HG02970 (cell line): ENCODE measurements around the gene METAP1.
"Not testable (repeated sequence)": the region's sequence is repeated elsewhere in the genome, so short reads cannot be mapped to it uniquely, and the experiment has no call there.

Experiments
- ATAC-seq: cut with Tn5 transposase; IDR thresholded peaks from one replicate; pipeline ENCODE4 v1.9.1; 2021; ENCODE audit warnings: mild to moderate bottlenecking, moderate library complexity, moderate number of reproducible peaks; ENCODE audit not compliant: unreplicated experiment, low FRiP score

METAP1 gene

GRCh38 chr4:99047710-99048109 is 52.2 kb downstream of the METAP1 start:
- ATAC-seq: no peak

- no peak for ATAC-seq
Measured at GRCh38 chr4:99052902-99053301, 57.4 kb downstream of the METAP1 start.

- no peak for ATAC-seq
Measured at GRCh38 chr4:99054428-99054994, 59.0 kb downstream of the METAP1 start.

- no peak for ATAC-seq
Measured at GRCh38 chr4:99058228-99058627, 62.7 kb downstream of the METAP1 start.

DNA sequence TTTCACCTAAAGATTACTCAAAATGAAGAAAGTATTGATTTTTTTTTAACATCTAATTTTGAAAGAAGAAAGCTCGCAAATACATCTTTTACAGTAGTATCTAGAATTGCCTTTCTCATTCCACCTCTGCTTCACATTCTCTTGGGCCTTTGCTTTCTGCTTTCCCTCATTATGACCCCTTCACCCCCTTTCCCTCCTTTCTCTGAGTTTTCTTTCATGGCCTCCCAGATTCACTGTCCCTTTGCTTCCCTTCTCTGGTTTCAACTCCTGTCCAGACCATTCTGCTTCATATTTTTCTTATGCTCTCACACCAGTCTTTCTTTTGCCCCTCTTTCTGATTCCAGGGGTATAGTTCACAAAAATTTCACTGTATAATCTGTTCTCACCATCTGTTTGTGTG is 64.0 kb downstream of the METAP1 start:
- ATAC-seq: no peak

- ATAC-seq: no peak
Measured at GRCh38 chr4:99061048-99061700, 65.7 kb downstream of the METAP1 start.

DNA sequence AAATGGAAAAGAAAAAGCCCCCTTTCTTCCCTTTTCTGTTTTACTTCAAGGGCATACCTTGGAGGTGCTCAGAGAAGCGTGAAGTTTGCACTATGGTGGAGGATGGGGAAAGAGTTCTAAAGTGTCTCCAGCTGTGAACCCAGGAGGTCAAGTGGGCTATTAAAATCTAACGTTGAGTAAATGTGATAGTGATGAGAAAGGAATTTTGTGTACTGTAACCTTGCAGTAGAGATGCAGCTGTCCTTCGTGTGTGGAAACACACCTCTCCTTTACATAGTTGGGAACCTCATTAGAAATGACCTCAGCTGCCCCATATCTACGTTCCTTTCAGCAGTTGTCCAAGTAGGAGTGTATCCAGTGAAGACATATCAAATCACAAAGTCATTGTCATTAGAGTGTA is 66.6 kb downstream of the METAP1 start:
- no peak for ATAC-seq

GRCh38 chr4:99065521-99065920 is 70.0 kb downstream of the METAP1 start:
- not testable (repeated sequence) for ATAC-seq

GRCh38 chr4:99067617-99068016 is 72.1 kb downstream of the METAP1 start:
- ATAC-seq: no peak

DNA sequence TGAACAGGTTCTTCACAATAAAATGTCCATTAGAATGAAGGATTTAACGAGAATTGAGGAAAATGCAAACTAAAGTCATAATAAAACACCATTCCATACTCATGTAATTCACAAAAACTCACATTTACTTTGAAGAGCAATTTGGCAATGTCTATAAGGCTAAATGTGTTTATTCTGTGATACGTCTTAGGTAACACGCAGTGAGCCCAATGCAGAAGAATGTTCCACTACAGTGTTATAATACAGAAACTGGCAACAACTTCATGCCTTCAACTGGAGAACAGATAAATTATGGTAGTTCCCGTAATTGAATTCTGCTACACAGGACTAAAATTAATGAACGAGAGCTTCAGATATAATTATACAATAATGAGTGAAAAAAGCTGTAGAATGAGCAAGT is 75.6 kb downstream of the METAP1 start:
- no peak for ATAC-seq

DNA sequence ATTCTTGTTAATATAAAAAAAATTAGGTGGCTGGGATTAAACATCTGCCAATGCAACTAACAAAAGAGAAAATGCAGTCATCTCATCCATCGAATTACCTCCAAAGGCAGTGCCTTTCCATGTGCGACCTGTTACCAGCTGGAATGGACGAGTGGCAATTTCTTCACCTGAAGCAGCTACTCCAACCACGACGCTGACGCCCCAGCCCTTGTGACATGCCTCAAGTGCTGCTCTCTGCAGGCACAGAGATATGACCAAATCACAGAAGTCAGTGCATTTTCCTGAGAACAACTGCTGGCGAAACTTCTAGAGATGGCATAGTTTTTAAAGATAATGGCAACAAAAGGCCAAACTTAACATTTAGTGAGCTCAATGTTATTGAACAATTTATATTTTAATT is 79.3 kb downstream of the METAP1 start:
- no peak for ATAC-seq

DNA sequence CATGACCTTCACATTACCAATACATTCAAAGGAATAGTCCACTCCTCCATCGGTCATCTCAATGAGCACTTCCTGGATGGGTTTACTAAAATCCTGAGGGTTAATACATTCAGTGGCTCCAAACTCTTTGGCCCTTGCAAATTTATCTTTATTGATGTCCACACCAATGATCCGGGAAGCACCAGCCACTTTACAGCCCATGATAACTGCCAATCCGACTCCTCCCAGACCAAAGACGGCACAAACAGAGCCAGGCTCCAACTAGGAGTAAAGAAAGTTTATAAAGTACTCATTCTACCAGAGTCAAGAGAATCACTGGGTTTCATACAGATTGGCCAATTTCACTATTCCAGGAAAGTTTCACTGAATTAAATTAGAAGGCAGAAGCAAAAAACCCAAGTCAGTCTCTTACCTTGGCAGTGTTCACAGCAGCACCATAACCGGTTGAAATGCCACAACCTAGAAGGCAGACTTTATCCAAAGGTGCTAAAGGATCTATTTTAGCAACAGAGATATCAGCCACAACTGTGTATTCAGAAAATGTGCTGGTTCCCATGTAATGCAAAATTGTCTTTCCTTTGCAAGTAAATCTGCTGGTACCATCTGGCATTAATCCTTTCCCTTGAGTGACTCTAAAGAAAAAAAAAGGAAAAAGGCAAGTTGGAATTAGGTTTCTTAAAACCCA is 80.9 kb downstream of the METAP1 start:
- no peak for ATAC-seq

- ATAC-seq: no peak
Measured at GRCh38 chr4:99077177-99077576, 81.7 kb downstream of the METAP1 start.

GRCh38 chr4:99078336-99078735 is 82.8 kb downstream of the METAP1 start:
- ATAC-seq: no peak

GRCh38 chr4:99078931-99079624 is 83.6 kb downstream of the METAP1 start:
- ATAC-seq: no peak

DNA sequence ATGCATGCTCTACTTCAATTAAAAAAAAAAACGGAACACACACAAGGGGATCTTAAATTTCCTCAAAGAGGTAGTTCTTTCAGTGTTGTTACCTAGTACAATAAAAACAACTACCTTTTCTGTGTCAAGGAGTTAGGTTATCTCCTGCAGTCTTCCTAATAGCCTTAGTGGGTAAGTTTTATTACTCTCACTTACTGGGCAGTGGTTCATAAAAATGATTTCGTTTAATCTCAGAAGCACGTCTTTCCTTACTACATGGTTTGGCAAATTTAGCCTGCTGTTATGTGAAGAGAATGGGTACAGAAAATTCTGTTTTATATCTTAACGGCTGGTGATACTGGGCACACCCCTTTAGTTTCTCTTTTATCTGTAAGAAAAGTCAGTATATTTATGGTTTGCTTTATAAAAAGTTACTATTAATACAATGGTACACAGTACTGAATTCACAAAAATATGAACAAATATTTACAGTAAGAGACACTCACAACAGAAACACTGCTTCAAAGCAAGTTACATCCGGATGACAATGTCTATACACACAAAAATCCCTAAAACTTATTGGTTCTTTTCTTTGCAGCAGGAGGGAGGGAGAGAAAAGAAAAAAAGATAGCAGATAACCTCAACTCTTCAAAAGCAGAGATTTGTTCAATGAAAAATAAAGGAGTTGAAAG is 84.2 kb downstream of the METAP1 start:
- no peak for ATAC-seq

DNA sequence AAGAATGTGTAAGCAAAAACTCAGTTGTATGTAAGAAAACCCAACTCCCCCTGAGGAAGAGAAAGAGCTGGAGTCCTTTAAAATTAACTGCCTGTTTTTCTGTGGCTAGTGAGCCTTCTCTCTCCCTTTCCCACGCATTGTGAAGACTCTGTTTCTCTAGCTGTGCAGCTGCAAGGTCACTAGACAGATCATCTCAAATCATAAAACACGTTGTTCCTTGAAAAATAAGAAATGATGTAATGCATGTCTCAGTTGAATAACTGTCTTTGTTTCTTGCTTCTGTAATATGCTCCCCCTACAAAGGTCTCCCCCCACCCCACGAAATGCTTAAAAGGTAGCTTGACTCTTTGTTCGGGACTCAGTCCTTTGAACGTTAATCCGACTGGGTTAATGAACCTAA is 85.3 kb downstream of the METAP1 start:
- ATAC-seq: not testable (repeated sequence)

- no peak for ATAC-seq
Measured at GRCh38 chr4:99082192-99082591, 86.7 kb downstream of the METAP1 start.

GRCh38 chr4:99084595-99084994 is 89.1 kb downstream of the METAP1 start:
- ATAC-seq: no peak

- no peak for ATAC-seq
Measured at GRCh38 chr4:99088023-99088449, 92.5 kb downstream of the METAP1 start.
